ENCODE measurements around the gene APOL4.
A peak's percentile ranks its signal among the peaks of the same experiment; 100 is the strongest.
"Not testable (repeated sequence)": the region's sequence is repeated elsewhere in the genome, so short reads cannot be mapped to it uniquely, and the experiment has no call there.

APOL4 gene, protein sequence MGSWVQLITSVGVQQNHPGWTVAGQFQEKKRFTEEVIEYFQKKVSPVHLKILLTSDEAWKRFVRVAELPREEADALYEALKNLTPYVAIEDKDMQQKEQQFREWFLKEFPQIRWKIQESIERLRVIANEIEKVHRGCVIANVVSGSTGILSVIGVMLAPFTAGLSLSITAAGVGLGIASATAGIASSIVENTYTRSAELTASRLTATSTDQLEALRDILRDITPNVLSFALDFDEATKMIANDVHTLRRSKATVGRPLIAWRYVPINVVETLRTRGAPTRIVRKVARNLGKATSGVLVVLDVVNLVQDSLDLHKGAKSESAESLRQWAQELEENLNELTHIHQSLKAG

DNA sequence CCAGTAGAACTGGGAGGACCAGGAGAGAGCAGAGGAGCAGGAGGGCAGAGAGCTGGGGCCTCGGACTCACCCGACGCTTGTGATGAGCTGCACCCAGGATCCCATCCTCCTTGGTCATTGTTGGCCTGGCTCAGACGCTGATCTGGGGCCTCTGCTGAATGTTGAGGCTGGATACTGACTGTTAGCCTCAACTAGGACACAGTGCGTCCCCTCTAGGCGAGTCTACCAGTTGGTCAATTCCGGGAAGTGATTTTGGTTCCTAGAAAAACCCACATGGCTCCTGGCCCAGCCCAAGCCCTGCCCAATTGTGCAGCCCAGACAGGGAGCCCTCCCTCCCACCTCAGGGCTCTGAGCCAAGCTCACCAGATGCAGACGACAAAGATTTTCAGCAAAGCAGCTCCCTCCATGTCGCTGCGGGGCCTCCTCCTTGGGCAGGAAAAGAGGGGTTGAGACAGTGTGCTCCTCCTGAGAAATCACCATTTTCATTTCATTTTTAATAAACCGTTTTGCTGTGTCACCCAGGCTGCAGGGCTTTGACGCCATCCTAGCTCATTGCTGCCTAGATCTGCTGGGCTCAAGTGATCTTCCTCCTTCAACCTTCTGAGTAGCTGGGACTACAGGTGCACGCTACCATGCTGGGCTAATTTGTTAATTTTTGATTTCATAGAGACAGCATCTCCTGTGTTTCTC is at the start of gene APOL4:
Gene APOL4, minus strand, starts transcription at position 180 of the 690 bp plus-strand sequence. Its CDS starts 75 bp downstream, at position 105.
- DNase-seq, result no peak

DNA sequence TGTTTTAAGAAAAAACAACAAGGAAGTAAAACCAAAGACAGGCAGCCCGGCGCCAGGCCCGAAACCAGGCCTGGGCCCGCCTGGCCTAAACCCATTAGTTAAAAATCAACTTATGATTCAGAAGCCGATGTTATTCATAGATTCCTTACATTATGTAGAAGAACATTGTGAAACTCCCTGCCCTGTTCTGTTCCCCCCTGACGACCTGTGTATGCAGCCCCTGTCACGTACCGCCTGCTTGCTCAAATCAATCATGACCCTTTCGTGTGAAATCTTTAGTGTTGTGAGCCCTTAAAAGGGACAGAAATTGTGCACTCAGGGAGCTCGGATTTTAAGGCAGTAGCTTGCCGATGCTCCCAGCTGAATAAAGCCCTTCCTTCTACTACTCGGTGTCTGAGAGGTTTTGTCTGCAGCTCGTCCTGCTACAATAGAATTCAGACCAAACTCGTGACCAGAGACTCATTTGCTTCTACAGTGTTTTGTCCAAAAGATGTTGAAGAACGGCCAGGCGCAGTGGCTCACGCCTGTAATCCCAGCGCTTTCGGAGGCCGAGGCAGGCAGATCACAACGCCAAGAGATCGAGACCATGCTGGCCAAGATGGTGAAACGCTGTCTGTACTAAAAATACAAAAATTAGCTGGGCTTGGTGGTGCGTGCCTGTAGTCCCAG is 48.8 kb upstream of the APOL4 start:
- DNase-seq, result not testable (repeated sequence)

DNA sequence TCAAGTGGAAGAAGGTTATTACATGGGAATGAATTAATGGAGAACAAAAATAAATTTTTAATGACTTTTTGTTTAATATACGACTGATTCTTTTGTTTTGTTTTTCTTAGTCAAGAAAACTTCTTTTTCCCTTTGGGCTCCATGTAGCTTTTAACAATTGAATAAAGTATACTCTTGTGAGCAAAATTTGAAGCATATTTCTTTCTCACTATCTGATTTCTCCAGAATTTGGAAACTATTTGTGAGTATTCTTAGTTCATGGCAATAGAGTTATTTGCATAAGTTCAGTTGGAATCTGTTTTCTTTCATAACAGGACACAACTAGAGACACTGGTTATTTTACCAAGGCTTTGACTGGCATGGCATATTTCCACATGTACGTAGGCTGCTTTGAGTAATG is 47.6 kb upstream of the APOL4 start:
- no peak for DNase-seq

DNA sequence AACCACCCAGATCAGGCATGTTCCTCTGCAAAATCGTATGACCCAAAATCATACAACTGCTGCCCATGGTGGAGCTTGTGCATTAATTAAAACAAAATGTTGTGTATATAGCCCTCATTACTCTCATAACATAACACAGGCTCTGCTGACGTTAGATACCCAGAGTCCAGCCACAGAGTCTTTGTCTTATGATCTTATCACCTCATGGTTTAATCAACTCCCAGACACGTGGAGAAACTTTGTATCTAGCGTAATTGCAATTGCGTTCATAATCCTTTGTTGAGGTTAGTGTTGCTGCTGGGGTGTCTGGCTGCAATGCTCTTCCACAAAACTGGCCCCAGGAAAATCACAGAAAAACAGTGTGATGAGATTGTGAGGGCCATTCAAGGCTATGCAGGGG is 46.3 kb upstream of the APOL4 start:
- DNase-seq, result no peak

DNA sequence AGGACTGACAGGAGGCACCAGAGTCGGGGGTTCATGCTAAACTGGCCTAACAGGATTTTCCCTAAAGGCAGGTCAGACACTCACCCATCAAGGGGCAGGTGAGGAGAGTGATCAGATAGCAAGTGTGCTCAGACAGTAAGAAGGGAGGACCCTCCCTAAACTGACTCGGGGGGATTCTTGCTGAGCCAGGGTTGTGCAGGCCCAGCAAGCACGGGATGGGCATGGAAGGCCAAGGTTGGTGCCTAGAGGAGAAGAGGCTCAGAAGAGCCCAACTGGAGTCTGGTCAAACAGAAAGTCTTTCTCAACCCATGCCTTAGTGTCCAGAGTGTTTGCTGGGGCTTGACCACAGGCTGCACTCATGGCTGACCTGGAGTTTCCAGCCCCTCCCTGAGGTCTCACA is 45.1 kb upstream of the APOL4 start:
- no peak for DNase-seq

DNA sequence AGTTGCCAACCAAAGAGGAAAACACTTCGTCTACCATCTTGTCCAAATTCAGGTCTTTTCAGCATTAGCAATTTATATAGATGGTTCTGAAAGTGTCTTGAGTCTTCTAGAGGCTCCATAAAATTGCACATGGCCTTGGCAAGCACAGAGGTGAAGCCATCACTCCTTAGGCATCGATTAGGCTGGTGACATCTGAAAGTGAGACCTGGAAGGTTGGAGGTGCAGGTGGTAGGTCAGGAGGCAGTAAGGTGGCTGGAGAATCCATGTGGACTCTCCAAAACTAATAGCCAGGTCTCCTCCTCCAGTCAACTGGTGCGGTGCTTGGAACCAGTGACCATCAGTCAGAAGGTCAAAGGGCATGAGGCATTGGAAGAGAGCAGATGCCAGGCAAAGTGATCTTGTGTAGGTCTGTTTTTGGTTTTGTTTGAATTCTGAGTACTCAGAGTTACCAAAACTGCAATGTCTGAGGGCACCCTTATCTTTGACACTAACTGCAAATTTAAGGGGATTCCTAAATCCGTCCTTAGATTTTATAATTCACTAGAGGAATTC is 44.3 kb upstream of the APOL4 start:
- no peak for DNase-seq

DNA sequence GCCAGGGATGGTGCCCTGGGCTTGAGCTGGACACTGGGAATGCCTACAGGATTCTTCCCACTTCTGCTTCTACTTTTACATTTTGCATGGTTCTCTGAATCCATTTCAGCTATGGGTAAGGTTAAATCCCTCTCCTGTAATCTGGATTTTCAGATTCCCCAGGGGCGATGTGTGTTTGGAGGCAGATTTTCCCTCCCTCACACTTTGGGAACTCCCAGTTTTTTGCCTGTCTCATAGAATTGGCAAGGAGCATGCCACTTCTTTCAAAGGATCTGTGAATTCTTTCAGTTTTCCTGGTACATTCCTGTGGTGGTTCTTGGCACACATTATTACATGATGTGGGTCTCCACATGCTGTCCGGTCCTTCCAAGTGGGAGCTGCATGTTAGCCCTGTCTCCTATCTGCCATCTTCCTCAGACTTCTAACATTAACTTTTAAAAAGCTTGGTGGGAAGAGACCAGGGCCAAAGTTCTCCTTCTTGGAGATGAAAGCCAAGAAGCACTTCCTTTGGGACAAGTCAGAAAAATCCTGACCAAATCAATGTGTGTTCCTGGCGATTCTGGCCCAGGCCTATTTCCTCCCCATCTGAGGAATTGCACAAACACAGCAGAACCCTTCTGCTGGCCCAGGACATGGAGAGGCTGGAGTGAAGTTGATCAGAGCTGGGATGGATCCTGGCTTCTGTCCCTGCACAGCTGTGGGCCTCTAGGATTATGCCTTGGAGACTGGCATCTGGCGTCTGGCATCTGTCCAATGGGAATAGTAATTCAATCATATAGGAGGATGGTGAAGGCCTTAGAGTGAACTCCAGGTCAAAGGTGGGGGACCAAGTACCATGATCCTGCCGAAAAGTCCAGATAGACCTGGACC is 43.1 kb upstream of the APOL4 start:
- DNase-seq, result no peak

DNA sequence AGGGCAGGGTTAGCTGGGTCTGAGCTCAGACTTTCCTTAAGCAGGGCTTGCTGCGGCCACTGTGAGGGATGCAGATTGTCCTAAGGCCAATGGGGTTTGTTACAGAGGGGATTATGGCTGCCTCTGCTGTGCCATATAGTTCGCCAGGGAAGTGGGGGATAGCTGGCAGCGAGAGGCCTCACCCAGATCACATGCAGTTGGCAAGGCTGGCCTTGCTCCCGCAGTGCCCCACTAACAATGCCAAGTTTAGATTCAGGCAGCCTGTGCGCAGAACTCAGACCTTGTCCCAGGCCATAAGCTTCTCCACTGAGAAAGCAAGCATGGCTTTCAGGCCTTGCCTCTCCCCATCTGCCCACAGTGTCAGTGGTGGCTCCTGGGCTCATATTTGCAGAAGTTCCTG is 42.4 kb upstream of the APOL4 start:
- no peak for DNase-seq

DNA sequence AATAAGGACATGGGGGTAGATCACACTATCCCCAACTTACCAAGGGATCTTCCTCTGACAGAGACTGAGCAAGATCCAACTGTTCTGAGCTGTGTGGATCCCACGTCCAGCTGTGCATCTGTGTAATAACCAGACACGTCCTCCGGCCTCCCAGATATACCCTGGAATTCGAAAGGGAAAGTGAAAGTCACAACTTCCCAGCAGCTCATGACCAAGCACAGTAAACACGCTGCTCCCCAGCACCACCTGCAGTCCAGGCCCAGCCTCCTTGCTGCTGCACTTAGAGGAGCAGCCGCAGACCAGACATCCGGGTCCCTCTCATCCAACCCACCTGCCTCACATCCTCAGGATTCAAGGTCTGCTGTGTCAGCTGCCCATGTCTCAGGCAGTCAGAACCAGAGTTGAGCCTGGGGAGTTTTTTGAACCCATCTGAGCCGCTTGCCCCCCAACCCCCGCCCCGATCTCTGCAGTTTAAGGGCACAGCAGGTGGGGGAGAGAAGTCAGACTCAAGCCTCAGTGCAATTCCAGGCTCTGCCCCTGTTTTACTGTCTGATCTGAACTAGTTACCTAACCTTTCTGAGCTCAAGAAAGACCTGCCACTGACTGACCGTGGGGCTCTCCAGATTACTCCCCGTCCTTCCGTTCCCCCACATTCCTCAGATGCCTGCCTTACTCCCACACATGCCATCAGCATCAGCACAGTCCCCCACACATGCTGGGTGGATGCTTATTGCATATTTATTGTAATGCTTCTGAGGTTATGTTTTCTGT is 38.0 kb upstream of the APOL4 start, which contains the start of gene APOL2:
Gene APOL2, minus strand, starts transcription at position 127 of the 771 bp plus-strand sequence. CDS start 6,365 bp downstream, outside the sequence.
- DNase-seq, result peak; percentile 50 to 75 (median 70)

DNA sequence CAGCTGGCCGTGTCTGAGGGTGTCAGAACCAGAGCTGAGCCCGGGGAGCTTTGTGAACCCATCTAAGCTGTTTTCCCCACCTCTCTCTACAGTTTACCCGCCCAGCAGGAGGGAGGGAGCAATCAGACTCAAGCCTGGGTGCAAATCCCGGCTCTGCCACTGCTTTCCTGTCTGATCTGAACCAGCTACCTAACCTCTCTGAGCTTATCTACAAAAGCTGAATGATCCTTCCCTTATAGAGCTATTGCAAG is 37.5 kb upstream of the APOL4 start:
- no peak for DNase-seq

DNA sequence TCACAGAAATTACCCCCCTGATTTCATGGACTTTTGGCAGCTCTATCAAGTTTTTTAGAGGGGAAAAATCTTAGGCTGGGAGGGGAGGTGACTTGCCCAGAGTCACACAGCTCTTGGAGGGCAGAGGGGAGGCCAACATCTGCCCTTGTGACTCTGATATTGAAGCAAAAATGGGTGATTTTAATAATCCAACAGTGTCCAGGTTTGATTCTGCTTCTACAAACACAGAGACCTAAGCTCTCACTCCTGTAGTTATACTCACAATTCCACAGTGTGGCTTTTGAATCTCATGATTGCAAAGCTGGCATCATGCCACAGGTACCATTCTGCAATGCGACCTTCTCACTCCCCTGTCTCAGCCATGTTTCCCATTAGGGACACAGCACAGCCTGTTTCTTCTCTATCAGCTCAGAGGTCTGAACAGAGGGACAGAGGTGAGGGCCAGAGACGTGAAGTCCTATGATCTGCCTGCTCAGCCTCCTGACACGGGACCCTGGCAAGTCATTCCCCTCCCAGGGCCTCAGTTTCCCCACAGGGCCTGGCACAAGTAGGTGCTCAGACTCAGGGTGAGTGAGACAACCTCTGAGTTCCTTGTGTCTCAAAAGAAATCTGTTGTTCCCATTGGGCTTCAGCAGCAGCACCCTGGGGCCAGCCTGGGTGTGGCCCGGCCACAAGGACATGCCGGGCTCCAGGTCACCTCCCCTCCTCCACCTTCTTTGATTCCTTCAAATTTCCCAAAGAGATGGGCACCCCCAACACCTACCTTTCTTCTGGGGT is 37.0 kb upstream of the APOL4 start:
- no peak for DNase-seq

DNA sequence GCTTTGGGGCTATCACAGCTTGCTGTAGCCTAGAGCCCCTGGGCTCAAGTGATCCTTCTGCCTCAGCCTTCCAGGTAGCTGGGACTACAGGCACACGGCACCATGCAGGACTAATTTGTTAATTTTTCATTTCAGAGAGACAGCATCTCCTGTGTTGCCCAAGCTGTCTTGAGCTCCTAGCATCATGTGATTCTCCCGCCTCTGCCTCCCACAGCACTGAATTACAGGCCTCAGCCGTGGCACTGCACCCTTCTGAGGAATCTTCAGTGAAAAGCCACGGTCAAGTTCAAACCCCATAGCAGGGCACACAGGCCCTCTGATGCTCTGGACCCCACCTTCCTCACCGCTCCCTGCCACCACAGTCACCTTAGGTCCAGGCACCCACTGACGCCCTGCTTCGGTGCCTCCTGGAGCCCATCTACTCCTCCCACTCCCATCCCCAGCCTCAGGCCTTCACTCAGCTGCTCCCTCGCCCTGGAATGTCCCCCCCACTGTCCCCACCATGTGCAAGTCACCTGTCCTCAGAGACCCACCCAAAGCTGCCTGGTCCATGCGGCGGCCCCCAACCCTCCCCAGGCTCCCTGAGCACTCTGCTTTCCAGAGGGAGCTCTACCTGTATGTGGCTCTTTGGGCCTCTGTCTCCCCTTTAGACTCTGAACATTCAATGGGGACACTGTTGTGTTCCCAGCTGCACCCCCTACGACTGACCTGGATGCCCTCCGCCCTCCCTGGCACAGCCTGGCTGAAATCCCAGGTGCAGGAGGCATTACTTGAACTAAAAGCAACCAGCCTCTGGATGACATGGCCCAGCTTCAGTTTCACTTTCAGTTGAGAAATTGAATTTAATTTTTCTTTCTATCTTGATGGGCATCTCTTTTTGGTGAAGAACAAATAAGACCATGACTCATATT is 36.1 kb upstream of the APOL4 start:
- DNase-seq, result no peak

DNA sequence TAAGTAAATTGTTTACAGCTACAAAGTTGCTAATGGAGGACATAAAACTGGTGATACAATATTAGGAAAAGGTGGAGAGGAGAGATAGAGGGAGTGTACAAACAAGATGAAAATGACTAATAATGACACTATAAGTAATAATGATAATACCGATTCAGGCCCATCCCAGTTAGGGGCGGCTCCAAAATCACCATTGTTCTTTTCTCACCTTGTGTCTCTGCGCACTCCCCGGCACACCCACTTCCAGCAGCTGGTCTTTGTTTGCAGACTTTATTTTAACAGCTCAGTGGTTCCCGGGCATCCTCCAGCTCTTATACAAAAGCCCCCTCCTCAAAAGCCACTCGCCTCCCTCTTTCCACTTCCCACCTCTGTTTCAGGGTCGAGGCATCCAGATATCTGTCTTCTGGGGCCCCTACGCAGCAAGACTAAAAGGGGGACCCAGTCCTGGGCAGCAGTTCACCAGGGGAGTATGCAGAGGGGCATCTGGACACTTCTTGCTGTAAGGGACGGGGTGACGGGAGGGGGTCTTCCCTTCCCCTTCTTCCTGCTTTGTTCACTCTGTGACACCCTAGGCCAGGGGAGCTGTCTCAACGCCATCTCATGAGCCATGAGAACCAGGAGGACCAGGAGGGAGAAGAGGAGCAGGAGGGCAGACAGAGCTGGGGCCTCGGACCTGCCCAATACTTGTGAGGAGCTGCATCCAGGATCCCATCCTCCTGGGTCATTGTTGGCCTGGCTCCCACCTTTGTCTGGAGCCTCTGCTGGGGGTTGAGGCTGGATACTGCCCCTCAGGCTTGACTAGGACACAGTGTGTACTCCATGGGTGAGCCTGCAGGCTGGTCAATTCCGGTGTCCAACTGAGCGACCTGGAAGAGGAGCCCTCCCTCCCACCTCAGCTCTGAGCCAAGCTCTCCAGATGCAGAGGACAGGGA is 35.0 kb upstream of the APOL4 start:
- no peak for DNase-seq

DNA sequence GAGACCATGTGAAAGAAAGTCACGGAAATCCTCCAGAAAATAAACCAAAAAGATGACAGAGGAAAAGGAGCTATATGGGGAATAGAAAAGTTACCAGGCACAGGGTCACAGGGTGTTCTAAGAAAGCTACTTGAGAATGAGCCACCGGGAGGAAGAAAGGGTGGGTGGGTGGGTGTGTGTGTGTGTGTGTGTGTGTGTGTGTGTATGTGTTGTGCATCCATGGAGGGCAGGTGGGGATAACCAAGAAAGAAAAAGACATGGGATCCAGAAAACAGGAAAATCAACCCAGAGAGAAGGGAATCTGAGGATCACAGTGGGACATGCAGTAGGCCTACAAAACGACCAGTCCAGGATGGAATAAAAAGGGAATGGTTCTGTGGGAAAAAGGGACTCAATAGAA is 34.0 kb upstream of the APOL4 start:
- no peak for DNase-seq

DNA sequence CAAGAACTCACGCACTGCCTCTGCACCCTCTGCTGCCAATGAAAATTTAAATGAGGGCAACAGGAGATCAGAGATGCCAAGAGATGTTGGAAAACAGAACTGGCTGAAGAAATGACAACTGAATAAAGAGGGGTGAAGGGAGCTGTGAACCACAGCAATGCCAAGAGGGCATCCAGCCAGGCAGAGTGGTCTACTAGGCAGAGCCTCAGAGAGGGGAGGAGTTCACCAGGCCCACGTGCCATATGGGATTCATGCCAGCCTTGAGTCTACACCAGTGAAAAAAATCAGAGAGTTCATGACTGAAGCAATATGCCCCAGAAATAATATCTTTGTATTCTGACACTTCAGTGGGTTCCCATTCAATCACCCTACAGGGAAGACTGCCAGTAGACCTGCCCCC is 33.3 kb upstream of the APOL4 start:
- no peak for DNase-seq

DNA sequence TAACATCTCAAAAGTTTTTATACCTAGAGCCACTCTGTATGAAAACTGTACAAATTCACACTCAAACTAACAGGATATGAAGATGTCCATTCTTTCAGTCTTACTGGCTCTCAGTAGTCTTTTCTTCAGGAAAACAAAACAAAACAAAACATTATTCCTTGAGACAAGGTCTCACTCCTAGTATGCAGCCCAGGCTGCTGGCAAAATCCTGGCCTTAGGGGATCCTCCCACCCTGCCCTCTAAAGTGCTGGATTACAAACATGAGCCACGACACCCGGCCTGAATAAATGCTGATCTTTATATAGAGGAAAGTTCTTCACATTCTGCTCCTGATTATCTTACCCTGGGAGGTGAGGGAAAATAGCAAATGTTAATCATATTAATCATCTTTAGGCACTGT is 32.6 kb upstream of the APOL4 start:
- DNase-seq, result no peak

DNA sequence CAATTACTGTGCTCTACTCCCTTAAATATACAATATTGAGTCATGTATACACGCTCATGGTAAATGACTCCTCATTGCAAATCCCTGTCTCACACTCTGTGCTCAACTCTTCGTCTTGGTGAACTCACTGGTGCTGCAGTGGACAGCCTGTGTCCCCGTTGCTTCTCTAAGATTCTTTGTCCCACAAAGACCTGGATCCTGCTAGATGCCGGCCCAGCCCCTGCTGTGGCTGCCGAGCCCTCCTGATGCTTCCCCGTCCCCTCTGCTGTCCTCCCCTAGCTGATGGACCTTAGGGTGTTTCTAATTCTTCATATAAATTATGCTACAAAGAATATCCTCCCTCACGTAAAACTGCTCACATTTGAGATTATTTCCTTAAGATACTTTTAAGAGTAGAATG is 32.2 kb upstream of the APOL4 start:
- DNase-seq, result no peak

DNA sequence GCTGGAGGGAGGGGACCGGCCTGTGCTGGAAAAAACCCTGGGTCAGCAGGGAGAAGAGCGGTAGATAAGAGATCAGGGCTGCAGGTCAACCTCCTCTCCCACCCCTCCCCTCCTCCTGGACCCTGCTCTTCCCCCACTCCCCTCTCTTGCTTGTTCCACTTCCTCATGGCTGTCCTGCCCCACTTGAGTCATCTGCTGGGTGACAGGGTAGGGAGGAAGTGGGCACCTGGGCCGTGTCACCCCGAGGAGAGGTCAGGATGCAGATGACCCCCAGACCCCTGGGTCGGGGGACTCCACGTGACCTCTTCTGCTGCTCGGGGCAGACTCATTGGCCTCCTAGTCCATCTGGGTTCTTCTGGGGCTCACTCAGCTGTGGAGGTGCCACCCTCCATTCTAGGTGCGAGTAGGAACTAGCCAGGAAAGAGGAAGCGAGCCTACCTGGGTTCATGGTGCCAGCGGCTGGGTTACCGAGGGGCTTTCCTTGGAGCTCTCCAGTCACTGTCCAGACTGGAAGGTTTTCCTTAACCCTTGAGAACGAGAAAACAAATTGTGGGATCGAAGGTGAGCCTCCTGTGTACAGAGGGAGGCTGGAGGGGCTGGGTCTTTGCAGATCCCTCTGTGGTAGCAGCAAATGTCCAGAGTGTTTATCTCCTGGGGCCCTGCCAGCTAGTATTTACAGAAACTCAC is 31.2 kb upstream of the APOL4 start:
- no peak for DNase-seq

Measured in activated CD4-positive, CD25-positive, alpha-beta regulatory T cell (primary cell).